ENCODE data around the gene STXBP4.

The STXBP4 gene

GRCh38 chr17:55186937-55187770 is 218.6 kb downstream of the STXBP4 start:
- in situ Hi-C loops (cut with HindIII; ENCODE audit: low pct_ligation_motif_present, low pct_unique_long_range_greater_than_20kb, low sequenced_read_pairs): no loop called here
- no peak for DNase-seq

- DNase-seq: no peak
These were observed 222.2 kb downstream of the STXBP4 start for GRCh38 chr17:55190748-55191147.

GRCh38 chr17:55198690-55199370 is 230.3 kb downstream of the STXBP4 start:
- in situ Hi-C loops (cut with HindIII; ENCODE audit: low pct_ligation_motif_present, low pct_unique_long_range_greater_than_20kb, low sequenced_read_pairs): no loop called here
- no peak for DNase-seq

More at GRCh38 chr17:55190748-55191147, 222.2 kb downstream of the STXBP4 start:
- in situ Hi-C loops (cut with HindIII; ENCODE audit: low pct_ligation_motif_present, low pct_unique_long_range_greater_than_20kb, low sequenced_read_pairs): no loop called here

- DNase-seq: no peak
- in situ Hi-C loops (cut with HindIII; ENCODE audit: low pct_ligation_motif_present, low pct_unique_long_range_greater_than_20kb, low sequenced_read_pairs): no loop called here
These were observed 232.3 kb downstream of the STXBP4 start for GRCh38 chr17:55200904-55201303.

GRCh38 chr17:55201308-55201932 is 232.9 kb downstream of the STXBP4 start:
- in situ Hi-C loops (cut with HindIII; ENCODE audit: low pct_ligation_motif_present, low pct_unique_long_range_greater_than_20kb, low sequenced_read_pairs): no loop called here
- no peak for DNase-seq

- in situ Hi-C loops (cut with HindIII; ENCODE audit: low pct_ligation_motif_present, low pct_unique_long_range_greater_than_20kb, low sequenced_read_pairs): no loop called here
- DNase-seq: no peak
These were observed 234.3 kb downstream of the STXBP4 start for GRCh38 chr17:55202896-55203295.

- in situ Hi-C loops (cut with HindIII; ENCODE audit: low pct_ligation_motif_present, low pct_unique_long_range_greater_than_20kb, low sequenced_read_pairs): no loop called here
- no peak for DNase-seq
These were observed 239.7 kb downstream of the STXBP4 start for GRCh38 chr17:55208078-55208812.

GRCh38 chr17:55210292-55210691 is 241.7 kb downstream of the STXBP4 start:
- in situ Hi-C loops (cut with HindIII; ENCODE audit: low pct_ligation_motif_present, low pct_unique_long_range_greater_than_20kb, low sequenced_read_pairs): no loop called here

GRCh38 chr17:55212880-55213279 is 244.3 kb downstream of the STXBP4 start:
- in situ Hi-C loops (cut with HindIII; ENCODE audit: low pct_ligation_motif_present, low pct_unique_long_range_greater_than_20kb, low sequenced_read_pairs): no loop called here

More at GRCh38 chr17:55210292-55210691, 241.7 kb downstream of the STXBP4 start:
- no peak for DNase-seq

GRCh38 chr17:55215711-55216110 is 247.1 kb downstream of the STXBP4 start:
- no peak for DNase-seq
- in situ Hi-C loops (cut with HindIII; ENCODE audit: low pct_ligation_motif_present, low pct_unique_long_range_greater_than_20kb, low sequenced_read_pairs): no loop called here

More at GRCh38 chr17:55212880-55213279, 244.3 kb downstream of the STXBP4 start:
- no peak for DNase-seq

- in situ Hi-C loops (cut with HindIII; ENCODE audit: low pct_ligation_motif_present, low pct_unique_long_range_greater_than_20kb, low sequenced_read_pairs): no loop called here
- DNase-seq: no peak
These were observed 248.3 kb downstream of the STXBP4 start for GRCh38 chr17:55216888-55217287.

- in situ Hi-C loops (cut with HindIII; ENCODE audit: low pct_ligation_motif_present, low pct_unique_long_range_greater_than_20kb, low sequenced_read_pairs): no loop called here
- DNase-seq: no peak
These were observed 250.9 kb downstream of the STXBP4 start for GRCh38 chr17:55219459-55219858.

- DNase-seq: no peak
- in situ Hi-C loops (cut with HindIII; ENCODE audit: low pct_ligation_motif_present, low pct_unique_long_range_greater_than_20kb, low sequenced_read_pairs): no loop called here
These were observed 251.4 kb downstream of the STXBP4 start for GRCh38 chr17:55219934-55220333.

All from ACHN (cell line).